Measurements from ENCODE around the gene PDE5A.

PDE5A gene

GRCh38 chr4:119480331-119480730 is 148.3 kb downstream of the PDE5A start (continued):
- no peak for TF ChIP-seq REST (tag by site-specific recombination; IDR thresholded peaks at IDR 0.05)

GRCh38 chr4:119479835-119480234 is 148.8 kb downstream of the PDE5A start:
- TF ChIP-seq INSM2 (tag by site-specific recombination; IDR thresholded peaks at IDR 0.05): no peak
- no peak for TF ChIP-seq ZNF548 (tag by site-specific recombination; IDR thresholded peaks at IDR 0.05)
- TF ChIP-seq ZNF426 (tag by site-specific recombination; IDR thresholded peaks at IDR 0.05): no peak
- TF ChIP-seq ZNF404 (tag by site-specific recombination; IDR thresholded peaks at IDR 0.05): no peak
- no peak for TF ChIP-seq ZNF473 (tag by site-specific recombination; IDR thresholded peaks at IDR 0.05)
- no peak for TF ChIP-seq ZFP69B (tag by site-specific recombination; IDR thresholded peaks at IDR 0.05)
- TF ChIP-seq ZNF623 (tag by site-specific recombination; IDR thresholded peaks at IDR 0.05): no peak
- TF ChIP-seq ZNF280D (tag by site-specific recombination; IDR thresholded peaks at IDR 0.05): no peak
- no peak for TF ChIP-seq OSR2 (tag by site-specific recombination; IDR thresholded peaks at IDR 0.05)
- no peak for TF ChIP-seq ZNF558 (tag by site-specific recombination; IDR thresholded peaks at IDR 0.05)
- ChIA-PET POLR2A (no interaction called here), CTCF (no interaction called here)
- Histone ChIP-seq H3K4me1 (ENCODE audit: control insufficient read depth, insufficient read depth, low read length) (no peaks in the 10 kb centered on the region), H3K27ac (ENCODE audit: extremely low read depth, low read depth, low read length) (no peak overlapping the region), H3K36me3 (ENCODE audit: control insufficient read depth in 2 of 2, insufficient read depth in 1 of 2, low read length in 2 of 2) (peaks cover 5 to 46% of the 10 kb centered on the region in 2 experiments; a peak in 1 of 3 replicates), H3K4me3 (ENCODE audit: low read depth, low read length) (no peak overlapping the region), H3K9me3 (ENCODE audit: control insufficient read depth, insufficient read depth, low read depth, low read length) (no peaks in the 10 kb centered on the region)

GRCh38 chr4:119479180-119479808 is 149.3 kb downstream of the PDE5A start:
- ChIA-PET CTCF (no interaction called here), POLR2A (no interaction called here)
- Histone ChIP-seq H3K36me3 (ENCODE audit: control insufficient read depth in 2 of 2, insufficient read depth in 1 of 2, low read length in 2 of 2) (peaks cover 5 to 51% of the 10 kb centered on the region in 2 experiments; a peak in 1 of 3 replicates), H3K27ac (ENCODE audit: extremely low read depth, low read depth, low read length) (no peak overlapping the region), H3K4me1 (ENCODE audit: control insufficient read depth, insufficient read depth, low read length) (no peaks in the 10 kb centered on the region), H3K9me3 (ENCODE audit: control insufficient read depth, insufficient read depth, low read depth, low read length) (no peaks in the 10 kb centered on the region), H3K4me3 (ENCODE audit: low read depth, low read length) (no peak overlapping the region)
- TF ChIP-seq ZNF280D (tag by site-specific recombination; IDR thresholded peaks at IDR 0.05) (no peak), ZNF837 (tag by site-specific recombination; IDR thresholded peaks at IDR 0.05) (no peak), ZNF596 (tag by site-specific recombination; IDR thresholded peaks at IDR 0.05) (no peak), ZNF621 (tag by site-specific recombination; IDR thresholded peaks at IDR 0.05) (no peak), CTCF (tag by site-specific recombination; IDR thresholded peaks at IDR 0.05) (no peak), REST (tag by site-specific recombination; IDR thresholded peaks at IDR 0.05) (no peak)

Data from HEK293 (cell line).